ENCODE measurements around the gene DNAAF3.

- TF ChIP-seq, protein P1, sequence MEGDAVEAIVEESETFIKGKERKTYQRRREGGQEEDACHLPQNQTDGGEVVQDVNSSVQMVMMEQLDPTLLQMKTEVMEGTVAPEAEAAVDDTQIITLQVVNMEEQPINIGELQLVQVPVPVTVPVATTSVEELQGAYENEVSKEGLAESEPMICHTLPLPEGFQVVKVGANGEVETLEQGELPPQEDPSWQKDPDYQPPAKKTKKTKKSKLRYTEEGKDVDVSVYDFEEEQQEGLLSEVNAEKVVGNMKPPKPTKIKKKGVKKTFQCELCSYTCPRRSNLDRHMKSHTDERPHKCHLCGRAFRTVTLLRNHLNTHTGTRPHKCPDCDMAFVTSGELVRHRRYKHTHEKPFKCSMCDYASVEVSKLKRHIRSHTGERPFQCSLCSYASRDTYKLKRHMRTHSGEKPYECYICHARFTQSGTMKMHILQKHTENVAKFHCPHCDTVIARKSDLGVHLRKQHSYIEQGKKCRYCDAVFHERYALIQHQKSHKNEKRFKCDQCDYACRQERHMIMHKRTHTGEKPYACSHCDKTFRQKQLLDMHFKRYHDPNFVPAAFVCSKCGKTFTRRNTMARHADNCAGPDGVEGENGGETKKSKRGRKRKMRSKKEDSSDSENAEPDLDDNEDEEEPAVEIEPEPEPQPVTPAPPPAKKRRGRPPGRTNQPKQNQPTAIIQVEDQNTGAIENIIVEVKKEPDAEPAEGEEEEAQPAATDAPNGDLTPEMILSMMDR (IDR thresholded peaks at IDR 0.05) = no peak
- no peak for TF ChIP-seq POLR2A (IDR thresholded peaks at IDR 0.05)
Measured at GRCh38 chr19:55166530-55167268, at the start of gene DNAAF3.

Data from lower leg skin (tissue), 3 donors.